Loucy (cell line): ENCODE measurements around the gene ADAM8.

Source experiments
- H2AFZ ChIP-seq: fragments of 200-600 bp; sonication (generic); 2 replicates; pipeline ENCODE4 v1.6.0; 2016; ENCODE audit warnings: antibody characterized with exemption, mild to moderate bottlenecking, low read length, moderate library complexity
- H3F3A ChIP-seq: fragments of 200-600 bp; 2 replicates; pipeline ENCODE4 v1.6.0; 2016; ENCODE audit warnings: antibody characterized with exemption, low read depth, mild to moderate bottlenecking
- H3K27me3 ChIP-seq: fragments of 200-600 bp; sonication (generic); 2 replicates; pipeline ENCODE4 v1.6.1; 2014; ENCODE audit warnings: low read length, mild to moderate bottlenecking; ENCODE audit not compliant: insufficient read depth, poor library complexity, severe bottlenecking
- H3K36me3 ChIP-seq: fragments of 200-600 bp; sonication (generic); 2 replicates; pipeline ENCODE4 v1.6.1; 2016; ENCODE audit warnings: low read length; ENCODE audit not compliant: insufficient read depth
- H3K4me1 ChIP-seq: fragments of 200-600 bp; sonication (generic); 2 replicates; pipeline ENCODE4 v1.5.1; 2014; ENCODE audit warnings: low read length, mild to moderate bottlenecking; ENCODE audit not compliant: insufficient read depth, poor library complexity, severe bottlenecking
- H3K4me2 ChIP-seq: fragments of 200-600 bp; sonication (generic); 2 replicates; pipeline ENCODE4 v1.6.0; 2014; ENCODE audit warnings: antibody characterized with exemption, low read length, low read depth, mild to moderate bottlenecking; ENCODE audit not compliant: poor library complexity, severe bottlenecking
- H3K4me3 ChIP-seq: fragments of 200-600 bp; sonication (generic); 2 replicates; pipeline ENCODE4 v1.5.1; 2014; ENCODE audit warnings: low read length, mild to moderate bottlenecking, mixed read lengths; ENCODE audit not compliant: poor library complexity, severe bottlenecking
- H3K79me2 ChIP-seq: fragments of 200-600 bp; sonication (generic); 2 replicates; pipeline ENCODE4 v1.6.1; 2014; ENCODE audit warnings: low read length; ENCODE audit not compliant: insufficient read depth
- H3K9ac ChIP-seq: fragments of 200-600 bp; sonication (generic); 2 replicates; pipeline ENCODE4 v1.6.0; 2014; ENCODE audit warnings: mild to moderate bottlenecking, low read depth, low read length, moderate library complexity; ENCODE audit not compliant: poor library complexity, severe bottlenecking
- H3K9me2 ChIP-seq: fragments of 200-600 bp; sonication (generic); replicated peaks from 2 replicates; pipeline ENCODE4 v1.6.1; 2016; ENCODE audit warnings: low read depth, low read length, mixed read lengths
- H3K9me3 ChIP-seq: fragments of 200-600 bp; sonication (generic); 2 replicates; pipeline ENCODE4 v1.6.1; 2014; ENCODE audit warnings: mild to moderate bottlenecking, antibody characterized with exemption, low read length, low read depth; ENCODE audit not compliant: insufficient read depth
- H4K20me1 ChIP-seq: fragments of 200-600 bp; sonication (generic); 2 replicates; pipeline ENCODE4 v1.6.0; 2014; ENCODE audit warnings: antibody characterized with exemption, low read length, mild to moderate bottlenecking; ENCODE audit not compliant: insufficient read depth, poor library complexity, severe bottlenecking
- EZH2phosphoT487 ChIP-seq: fragments of 200-600 bp; IDR thresholded peaks from 2 replicates; pipeline ENCODE4 v1.6.1; 2018; ENCODE audit warnings: antibody characterized with exemption, mild to moderate bottlenecking, moderate library complexity, borderline replicate concordance
- TF ChIP-seq, protein P1 (sequence below): fragments of 200-600 bp; sonication (generic); conservative IDR thresholded peaks from 2 replicates; pipeline ENCODE4 v1.5.1; 2014; ENCODE audit warnings: mild to moderate bottlenecking, antibody characterized with exemption, low read length

The ADAM8 gene

DNA sequence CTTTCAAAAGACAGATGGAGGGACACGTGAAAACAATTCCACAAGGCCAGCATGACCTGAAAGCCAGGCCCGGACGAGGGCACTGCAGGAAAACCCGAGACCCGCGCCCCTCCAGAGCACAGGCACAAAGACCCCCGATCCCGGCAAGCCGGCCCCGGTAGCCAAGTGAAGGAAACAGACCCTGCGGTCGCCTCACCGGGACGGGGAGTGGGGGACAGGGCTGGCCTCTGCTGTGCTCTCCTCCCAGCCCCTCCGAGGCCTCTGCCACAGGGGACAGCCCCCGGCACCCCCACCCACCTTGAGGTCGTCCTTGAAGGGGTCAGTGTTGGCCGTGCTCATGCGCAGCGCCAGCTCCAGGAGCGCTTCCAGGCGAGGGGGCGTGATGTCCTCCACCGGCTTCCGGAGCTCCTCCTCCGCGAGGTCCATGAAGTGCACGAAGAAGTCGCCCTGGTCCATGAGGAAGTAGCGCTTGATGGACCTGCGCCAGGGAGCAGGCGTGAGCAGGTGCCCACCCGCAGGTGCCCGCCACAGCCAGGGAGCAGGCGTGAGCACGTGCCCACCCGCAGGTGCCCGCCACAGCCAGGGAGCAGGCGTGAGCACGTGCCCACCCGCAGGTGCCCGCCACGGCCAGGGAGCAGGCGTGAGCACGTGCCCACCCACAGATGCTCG is 11.3 kb upstream of the ADAM8 start:
- Histone ChIP-seq H3K4me1 (no peaks in the 10 kb centered on the region), H3K9me2 (no peaks in the 10 kb centered on the region), H2AFZ (no peak overlapping the region), H3K9me3 (no peaks in the 10 kb centered on the region), H3F3A (no peaks in the 10 kb centered on the region), H3K4me3 (no peak overlapping the region), H3K27me3 (no peaks in the 10 kb centered on the region), H4K20me1 (no peaks in the 10 kb centered on the region), H3K9ac (no peak overlapping the region), H3K36me3 (peaks cover 49% of the 10 kb centered on the region; the same call in 1 of the 2 replicates), H3K79me2 (no peaks in the 10 kb centered on the region), H3K4me2 (no peak overlapping the region)
- TF ChIP-seq, protein P1, sequence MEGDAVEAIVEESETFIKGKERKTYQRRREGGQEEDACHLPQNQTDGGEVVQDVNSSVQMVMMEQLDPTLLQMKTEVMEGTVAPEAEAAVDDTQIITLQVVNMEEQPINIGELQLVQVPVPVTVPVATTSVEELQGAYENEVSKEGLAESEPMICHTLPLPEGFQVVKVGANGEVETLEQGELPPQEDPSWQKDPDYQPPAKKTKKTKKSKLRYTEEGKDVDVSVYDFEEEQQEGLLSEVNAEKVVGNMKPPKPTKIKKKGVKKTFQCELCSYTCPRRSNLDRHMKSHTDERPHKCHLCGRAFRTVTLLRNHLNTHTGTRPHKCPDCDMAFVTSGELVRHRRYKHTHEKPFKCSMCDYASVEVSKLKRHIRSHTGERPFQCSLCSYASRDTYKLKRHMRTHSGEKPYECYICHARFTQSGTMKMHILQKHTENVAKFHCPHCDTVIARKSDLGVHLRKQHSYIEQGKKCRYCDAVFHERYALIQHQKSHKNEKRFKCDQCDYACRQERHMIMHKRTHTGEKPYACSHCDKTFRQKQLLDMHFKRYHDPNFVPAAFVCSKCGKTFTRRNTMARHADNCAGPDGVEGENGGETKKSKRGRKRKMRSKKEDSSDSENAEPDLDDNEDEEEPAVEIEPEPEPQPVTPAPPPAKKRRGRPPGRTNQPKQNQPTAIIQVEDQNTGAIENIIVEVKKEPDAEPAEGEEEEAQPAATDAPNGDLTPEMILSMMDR = no peak
- TF ChIP-seq EZH2phosphoT487 = no peak

DNA sequence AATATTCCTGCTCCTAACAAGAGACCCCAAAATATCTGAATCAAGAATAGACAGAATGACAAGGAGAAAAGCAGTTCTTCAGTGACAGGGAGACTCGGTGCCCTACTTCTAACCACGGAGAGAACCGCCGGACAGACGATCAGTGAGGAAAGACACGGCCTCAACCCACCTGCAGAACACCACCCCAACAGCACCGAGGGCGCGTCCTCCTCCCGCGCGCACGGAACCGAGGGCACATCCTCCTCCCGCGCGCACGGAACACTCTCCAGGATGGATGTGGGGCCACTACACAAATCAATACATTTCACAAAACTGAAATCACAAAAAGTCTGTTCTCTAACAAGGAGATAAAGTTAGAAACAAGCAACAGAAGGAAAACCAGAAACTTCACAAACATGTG is 9.7 kb upstream of the ADAM8 start:
- Histone ChIP-seq H3K9me3 (no peaks in the 10 kb centered on the region), H4K20me1 (no peaks in the 10 kb centered on the region), H3F3A (no peaks in the 10 kb centered on the region), H3K36me3 (peaks cover 57% of the 10 kb centered on the region; the same call in 1 of the 2 replicates), H3K4me1 (no peaks in the 10 kb centered on the region), H3K4me2 (no peak overlapping the region), H3K9me2 (no peaks in the 10 kb centered on the region), H2AFZ (no peak overlapping the region), H3K4me3 (no peak overlapping the region), H3K27me3 (no peaks in the 10 kb centered on the region), H3K9ac (no peak overlapping the region), H3K79me2 (no peaks in the 10 kb centered on the region)
- no peak for TF ChIP-seq EZH2phosphoT487
- TF ChIP-seq, protein P1 = no peak

DNA sequence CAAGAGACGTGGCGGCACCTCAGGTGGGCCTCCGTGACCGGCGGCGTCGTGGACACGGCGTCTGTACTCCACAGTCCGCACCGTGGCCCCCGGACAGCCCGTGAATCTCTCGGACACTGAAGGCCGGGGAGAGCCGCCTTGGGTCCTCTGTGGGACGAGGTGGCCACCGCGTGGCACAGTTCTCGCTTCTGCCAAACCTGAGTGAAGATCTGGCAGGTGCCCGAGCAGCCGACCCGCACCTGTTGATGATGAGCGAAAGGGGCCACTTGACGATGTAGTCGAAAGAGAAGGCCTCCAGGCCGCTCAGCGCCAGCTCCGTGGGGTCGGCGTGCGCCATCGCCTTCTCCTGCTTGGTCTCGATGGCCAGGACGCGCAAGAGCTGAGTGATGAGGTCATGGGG is 8.5 kb upstream of the ADAM8 start:
- H2AFZ ChIP-seq = no peak overlapping the region
- TF ChIP-seq EZH2phosphoT487 = no peak
- TF ChIP-seq, protein P1 = no peak
- H3K36me3 ChIP-seq = peaks cover 57% of the 10 kb centered on the region; the same call in 1 of the 2 replicates

More for the DNA sequence above, 8.5 kb upstream of the ADAM8 start:
- Histone ChIP-seq H4K20me1 (no peaks in the 10 kb centered on the region), H3K4me1 (peaks cover 4% of the 10 kb centered on the region), H3K27me3 (no peaks in the 10 kb centered on the region), H3K9ac (no peak overlapping the region), H3K9me2 (no peaks in the 10 kb centered on the region), H3F3A (no peaks in the 10 kb centered on the region), H3K9me3 (no peaks in the 10 kb centered on the region), H3K4me3 (no peak overlapping the region), H3K79me2 (no peaks in the 10 kb centered on the region), H3K4me2 (no peak overlapping the region)
